ENCODE results near the gene MINDY2. TPM values are rescaled to one million over a fixed set of nuclear protein-coding genes. Genes with fewer than 3 reads are reported as not detected.

MINDY2 gene
- total RNA-seq, 1 experiment from 2014 or later = 18.4 TPM

- ChIA-PET CTCF (no interaction called here), POLR2A (ENCODE audit: unreplicated experiment) (no interaction called here)
- BruUV-seq (replicated peaks) = no TSS peak
- H3F3A ChIP-seq (ENCODE audit: insufficient read depth, low read depth) = peaks cover 18% of the 10 kb centered on the region; the same call in 1 of the 2 replicates
- no peak overlapping the region for H3K4me3 ChIP-seq
- TF ChIP-seq CTCF (conservative IDR thresholded peaks at IDR 0.05) (no peak), EZH2 (IDR thresholded peaks at IDR 0.05; ENCODE audit: low read depth) (no peak)
- H3K36me3 ChIP-seq (ENCODE audit: low read depth) = peaks cover 30% of the 10 kb centered on the region
- H3K79me2 ChIP-seq (ENCODE audit: low read depth) = no peaks in the 10 kb centered on the region
- H4K20me1 ChIP-seq (ENCODE audit: insufficient read depth) = no peaks in the 10 kb centered on the region
- H3K9me3 ChIP-seq (ENCODE audit: insufficient read depth, low read depth) = no peaks in the 10 kb centered on the region
- DNase-seq = no peak
- H3K9me2 ChIP-seq (ENCODE audit: insufficient read depth) = no peaks in the 10 kb centered on the region
- no peak overlapping the region for H3K27ac ChIP-seq
- no peak overlapping the region for H3K4me2 ChIP-seq
- no peaks in the 10 kb centered on the region for H3K27me3 ChIP-seq (ENCODE audit: insufficient read depth, low read depth)
- no peaks in the 10 kb centered on the region for H3K4me1 ChIP-seq (replicated peaks; ENCODE audit: insufficient read depth)
- intact Hi-C loops (cut with micrococcal nuclease; ENCODE audit: unreplicated experiment) = no loop called here
- no peak overlapping the region for H2AFZ ChIP-seq
Measured at GRCh38 chr15:58876306-58877106, 105.4 kb downstream of the MINDY2 start.

GRCh38 chr15:58877999-58878825, 107.1 kb downstream of the MINDY2 start:
- no peak for DNase-seq
- Histone ChIP-seq H3K27ac (no peak overlapping the region), H3K27me3 (ENCODE audit: insufficient read depth, low read depth) (no peaks in the 10 kb centered on the region), H2AFZ (no peak overlapping the region), H3K4me2 (no peak overlapping the region), H3K79me2 (ENCODE audit: low read depth) (no peaks in the 10 kb centered on the region), H4K20me1 (ENCODE audit: insufficient read depth) (no peaks in the 10 kb centered on the region), H3K36me3 (ENCODE audit: low read depth) (peaks cover 30% of the 10 kb centered on the region), H3K4me3 (no peak overlapping the region), H3F3A (ENCODE audit: insufficient read depth, low read depth) (peaks cover 26% of the 10 kb centered on the region), H3K9me3 (ENCODE audit: insufficient read depth, low read depth) (no peaks in the 10 kb centered on the region), H3K9me2 (ENCODE audit: insufficient read depth) (no peaks in the 10 kb centered on the region), H3K4me1 (replicated peaks; ENCODE audit: insufficient read depth) (no peaks in the 10 kb centered on the region)
- intact Hi-C loops (cut with micrococcal nuclease; ENCODE audit: unreplicated experiment) = no loop called here
- TF ChIP-seq EZH2 (IDR thresholded peaks at IDR 0.05; ENCODE audit: low read depth) = no peak
- ChIA-PET POLR2A (ENCODE audit: unreplicated experiment) (interaction anchor here (0.6 to 0.7 kb wide), 2 partner anchors 292 to 350 kb away, joined by 3 to 11 read pairs; no protein-coding TSS in a partner anchor), CTCF (no interaction called here)
- BruUV-seq (replicated peaks) = no TSS peak

- no TSS peak for BruUV-seq (replicated peaks)
- Histone ChIP-seq H3K9me2 (ENCODE audit: insufficient read depth) (no peaks in the 10 kb centered on the region), H3K4me2 (no peak overlapping the region), H3F3A (ENCODE audit: insufficient read depth, low read depth) (peaks cover 31% of the 10 kb centered on the region), H3K27me3 (ENCODE audit: insufficient read depth, low read depth) (no peaks in the 10 kb centered on the region), H3K4me3 (no peak overlapping the region), H4K20me1 (ENCODE audit: insufficient read depth) (no peaks in the 10 kb centered on the region), H3K9me3 (ENCODE audit: insufficient read depth, low read depth) (no peaks in the 10 kb centered on the region), H3K79me2 (ENCODE audit: low read depth) (no peaks in the 10 kb centered on the region), H2AFZ (no peak overlapping the region), H3K36me3 (ENCODE audit: low read depth) (peaks cover 30% of the 10 kb centered on the region), H3K27ac (no peak overlapping the region), H3K4me1 (replicated peaks; ENCODE audit: insufficient read depth) (no peaks in the 10 kb centered on the region)
- POLR2A ChIA-PET (ENCODE audit: unreplicated experiment) = interaction anchor here (0.6 kb wide), 1 partner anchor 110 kb away, joined by 8 read pairs; no protein-coding TSS in a partner anchor
- CTCF ChIA-PET = interaction anchor here (0.6 kb wide), 1 partner anchor 627 kb away, joined by 3 read pairs; no protein-coding TSS in a partner anchor
- TF ChIP-seq CTCF (conservative IDR thresholded peaks at IDR 0.05) (no peak), EZH2 (IDR thresholded peaks at IDR 0.05; ENCODE audit: low read depth) (no peak)
- intact Hi-C loops (cut with micrococcal nuclease; ENCODE audit: unreplicated experiment) = no loop called here
- no peak for DNase-seq
Measured at GRCh38 chr15:58880320-58880719, 109.2 kb downstream of the MINDY2 start.
